Measurements from ENCODE around the gene SBK2. TPM values are rescaled to one million over a fixed set of nuclear protein-coding genes. Genes with fewer than 3 reads are reported as not detected.
"Not testable (repeated sequence)": the region's sequence is repeated elsewhere in the genome, so short reads cannot be mapped to it uniquely, and the experiment has no call there.

SBK2 gene
- total RNA-seq, 3 donors from 2014 or later (not counting 1 experiment from before 2014, with no cell fraction given), result not detected

DNA sequence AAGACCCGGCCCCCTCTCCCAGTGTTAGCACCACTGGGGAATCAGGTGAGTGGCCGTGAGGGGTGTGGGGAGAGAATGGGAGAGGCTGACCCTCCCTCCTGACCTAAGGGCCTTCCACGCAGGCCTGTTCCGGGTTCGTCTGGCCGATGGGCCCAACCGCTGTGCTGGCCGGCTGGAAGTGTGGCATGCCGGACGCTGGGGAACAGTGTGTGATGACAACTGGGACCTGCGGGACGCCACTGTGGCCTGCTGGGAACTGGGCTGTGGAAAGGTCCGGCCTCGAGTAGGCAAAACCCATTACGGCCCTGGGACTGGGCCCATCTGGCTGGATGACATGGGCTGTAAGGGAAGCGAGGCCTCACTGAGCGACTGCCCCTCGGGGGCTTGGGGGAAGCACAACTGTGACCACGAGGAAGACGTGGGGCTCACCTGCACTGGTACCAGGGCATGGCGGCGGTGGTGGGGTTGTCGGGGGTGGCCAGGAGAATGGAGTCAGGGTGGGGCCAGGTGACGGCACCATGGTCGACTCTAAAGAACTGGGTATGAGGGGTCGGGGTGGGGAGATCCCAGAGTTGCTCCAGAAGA lies 36.5 kb downstream of the SBK2 start:
- intact Hi-C loops (cut with micrococcal nuclease), result loop anchor here (5.0 kb wide), 2 partner anchors 208 to 288 kb away; no protein-coding TSS in a partner anchor
- H3K4me3 Mint-ChIP-seq, result no peak overlapping the region
- H3K9me3 Mint-ChIP-seq, result no peaks in the 10 kb centered on the region
- H3K36me3 Mint-ChIP-seq, result no peaks in the 10 kb centered on the region
- Histone ChIP-seq H3K27me3 (ENCODE audit: control insufficient read depth, insufficient read depth, low read length) (no peaks in the 10 kb centered on the region), H3K36me3 (ENCODE audit: control insufficient read depth, insufficient read depth, low read length) (no peaks in the 10 kb centered on the region), H3K4me3 (ENCODE audit: low read length) (no peak overlapping the region), H3K4me1 (ENCODE audit: control insufficient read depth, insufficient read depth, low read length) (peaks cover 14% of the 10 kb centered on the region), H3K9me3 (ENCODE audit: control insufficient read depth, insufficient read depth, low read length) (no peaks in the 10 kb centered on the region), H3K27ac (ENCODE audit: low read length) (no peak overlapping the region)
- ATAC-seq (no peak), DNase-seq (no peak)
- WGBS (ENCODE audit: insufficient coverage), result 96% methylated on average over 26 of the region's 26 CpGs
- TF ChIP-seq, protein P1, sequence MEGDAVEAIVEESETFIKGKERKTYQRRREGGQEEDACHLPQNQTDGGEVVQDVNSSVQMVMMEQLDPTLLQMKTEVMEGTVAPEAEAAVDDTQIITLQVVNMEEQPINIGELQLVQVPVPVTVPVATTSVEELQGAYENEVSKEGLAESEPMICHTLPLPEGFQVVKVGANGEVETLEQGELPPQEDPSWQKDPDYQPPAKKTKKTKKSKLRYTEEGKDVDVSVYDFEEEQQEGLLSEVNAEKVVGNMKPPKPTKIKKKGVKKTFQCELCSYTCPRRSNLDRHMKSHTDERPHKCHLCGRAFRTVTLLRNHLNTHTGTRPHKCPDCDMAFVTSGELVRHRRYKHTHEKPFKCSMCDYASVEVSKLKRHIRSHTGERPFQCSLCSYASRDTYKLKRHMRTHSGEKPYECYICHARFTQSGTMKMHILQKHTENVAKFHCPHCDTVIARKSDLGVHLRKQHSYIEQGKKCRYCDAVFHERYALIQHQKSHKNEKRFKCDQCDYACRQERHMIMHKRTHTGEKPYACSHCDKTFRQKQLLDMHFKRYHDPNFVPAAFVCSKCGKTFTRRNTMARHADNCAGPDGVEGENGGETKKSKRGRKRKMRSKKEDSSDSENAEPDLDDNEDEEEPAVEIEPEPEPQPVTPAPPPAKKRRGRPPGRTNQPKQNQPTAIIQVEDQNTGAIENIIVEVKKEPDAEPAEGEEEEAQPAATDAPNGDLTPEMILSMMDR (IDR thresholded peaks at IDR 0.05), result no peak
- H3K4me1 Mint-ChIP-seq, result peaks cover 13 to 14% of the 10 kb centered on the region in 2 donors
- no peak overlapping the region for H3K27ac Mint-ChIP-seq
- no peaks in the 10 kb centered on the region for H3K27me3 Mint-ChIP-seq (ENCODE audit: low read depth in 2 of 2)

DNA sequence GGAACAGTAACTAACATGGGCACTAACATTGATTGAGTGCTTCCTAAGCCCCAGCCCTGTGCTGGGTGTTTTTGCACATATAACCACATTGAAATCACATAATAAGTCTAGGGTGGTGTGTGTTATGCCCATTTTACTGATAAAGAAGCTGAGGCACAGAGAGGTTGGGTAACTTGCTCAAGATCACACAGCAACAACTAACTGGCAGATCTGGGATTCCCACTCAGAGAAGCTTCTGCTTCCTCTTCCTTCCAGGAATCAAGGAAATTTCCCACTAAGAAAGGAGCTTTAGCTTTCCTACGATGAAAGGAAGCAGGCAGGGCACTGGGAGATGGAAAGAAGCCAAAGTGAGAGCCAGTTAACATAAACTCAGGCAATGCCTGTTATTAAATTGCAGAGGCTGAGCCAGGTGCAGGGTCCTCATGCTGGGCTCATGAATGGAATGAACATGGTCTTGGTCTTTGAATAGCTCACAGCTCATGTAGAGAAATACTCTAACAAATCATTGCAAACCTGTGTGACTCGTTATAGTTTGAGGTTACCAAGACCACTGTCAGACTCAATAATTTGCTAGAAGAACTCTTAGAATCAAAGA lies 38.6 kb downstream of the SBK2 start:
- Mint-ChIP-seq H3K4me3 (no peak overlapping the region), H3K36me3 (no peaks in the 10 kb centered on the region), H3K27ac (no peak overlapping the region), H3K4me1 (peaks cover 4% of the 10 kb centered on the region in 2 donors), H3K27me3 (ENCODE audit: low read depth in 2 of 2) (no peaks in the 10 kb centered on the region), H3K9me3 (no peaks in the 10 kb centered on the region)
- H3K4me3 ChIP-seq (ENCODE audit: low read length), result no peak overlapping the region
- H3K27me3 ChIP-seq (ENCODE audit: control insufficient read depth, insufficient read depth, low read length), result no peaks in the 10 kb centered on the region
- H3K27ac ChIP-seq (ENCODE audit: low read length), result no peak overlapping the region
- DNase-seq, result no peak
- H3K4me1 ChIP-seq (ENCODE audit: control insufficient read depth, insufficient read depth, low read length), result peaks cover 4% of the 10 kb centered on the region
- H3K9me3 ChIP-seq (ENCODE audit: control insufficient read depth, insufficient read depth, low read length), result no peaks in the 10 kb centered on the region
- ATAC-seq, result no peak
- 85% methylated on average over 2 of the region's 2 CpGs for WGBS (ENCODE audit: insufficient coverage)
- intact Hi-C loops (cut with micrococcal nuclease), result no loop called here
- no peaks in the 10 kb centered on the region for H3K36me3 ChIP-seq (ENCODE audit: control insufficient read depth, insufficient read depth, low read length)
- TF ChIP-seq, protein P1 (IDR thresholded peaks at IDR 0.05), result no peak

DNA sequence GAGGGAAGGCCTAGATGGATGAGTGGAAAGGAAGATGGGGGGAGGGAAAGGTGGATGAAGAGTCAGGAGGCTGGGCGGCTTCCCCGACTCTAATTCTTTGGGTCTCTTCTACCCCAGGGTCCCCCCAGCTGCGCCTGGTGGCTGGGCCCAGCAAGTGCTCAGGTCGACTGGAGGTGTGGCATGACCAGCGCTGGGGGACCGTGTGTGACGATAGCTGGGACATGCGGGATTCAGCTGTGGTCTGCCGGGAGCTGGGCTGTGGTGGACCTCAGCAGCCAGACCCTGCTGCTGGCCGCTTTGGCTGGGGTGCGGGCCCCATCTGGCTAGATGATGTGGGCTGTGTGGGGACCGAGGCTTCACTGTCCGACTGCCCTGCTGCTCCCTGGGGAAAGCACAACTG lies 39.2 kb downstream of the SBK2 start:
- WGBS (ENCODE audit: insufficient coverage), result 94% methylated on average over 13 of the region's 13 CpGs
- Mint-ChIP-seq H3K27ac (no peak overlapping the region), H3K9me3 (no peaks in the 10 kb centered on the region), H3K4me3 (no peak overlapping the region), H3K4me1 (no peaks in the 10 kb centered on the region), H3K36me3 (no peaks in the 10 kb centered on the region), H3K27me3 (ENCODE audit: low read depth in 2 of 2) (no peaks in the 10 kb centered on the region)
- no peak overlapping the region for H3K4me3 ChIP-seq (ENCODE audit: low read length)
- no peak overlapping the region for H3K27ac ChIP-seq (ENCODE audit: low read length)
- no peaks in the 10 kb centered on the region for H3K4me1 ChIP-seq (ENCODE audit: control insufficient read depth, insufficient read depth, low read length)
- no peaks in the 10 kb centered on the region for H3K36me3 ChIP-seq (ENCODE audit: control insufficient read depth, insufficient read depth, low read length)
- DNase-seq, result no peak
- no peaks in the 10 kb centered on the region for H3K9me3 ChIP-seq (ENCODE audit: control insufficient read depth, insufficient read depth, low read length)
- no peaks in the 10 kb centered on the region for H3K27me3 ChIP-seq (ENCODE audit: control insufficient read depth, insufficient read depth, low read length)
- no peak for ATAC-seq
- TF ChIP-seq, protein P1 (IDR thresholded peaks at IDR 0.05), result no peak
- intact Hi-C loops (cut with micrococcal nuclease), result no loop called here

DNA sequence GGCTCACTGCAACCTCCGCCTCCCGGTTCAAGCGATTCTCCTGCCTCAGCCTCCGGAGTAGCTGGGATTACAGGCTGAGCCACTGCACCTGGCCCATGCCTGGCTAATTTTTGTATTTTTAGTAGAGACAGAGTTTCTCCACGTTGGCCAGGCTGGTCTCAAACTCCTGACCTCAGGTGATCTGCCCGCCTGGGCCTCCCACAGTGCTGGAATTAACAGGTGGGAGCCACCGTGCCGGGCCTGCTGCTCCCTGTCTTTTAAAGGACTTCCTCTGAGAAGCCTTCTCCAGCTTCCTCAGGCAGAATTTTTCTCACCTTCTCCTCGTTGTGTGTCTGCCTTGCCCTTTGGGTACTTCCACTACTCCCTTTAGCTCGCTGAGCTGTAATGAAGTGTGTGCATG lies 40.1 kb downstream of the SBK2 start:
- H3K9me3 ChIP-seq (ENCODE audit: control insufficient read depth, insufficient read depth, low read length); H3K4me3 ChIP-seq (ENCODE audit: low read length); H3K4me3 Mint-ChIP-seq; H3K27me3 ChIP-seq (ENCODE audit: control insufficient read depth, insufficient read depth, low read length); intact Hi-C loops (cut with micrococcal nuclease); H3K27me3 Mint-ChIP-seq (ENCODE audit: low read depth in 2 of 2); H3K27ac ChIP-seq (ENCODE audit: low read length); H3K4me1 Mint-ChIP-seq; H3K36me3 Mint-ChIP-seq; H3K9me3 Mint-ChIP-seq; H3K27ac Mint-ChIP-seq; ATAC-seq; H3K36me3 ChIP-seq (ENCODE audit: control insufficient read depth, insufficient read depth, low read length); DNase-seq; H3K4me1 ChIP-seq (ENCODE audit: control insufficient read depth, insufficient read depth, low read length): not testable (repeated sequence)
- 87% methylated on average over 10 of the region's 10 CpGs for WGBS (ENCODE audit: insufficient coverage)
